HepG2 (cell line): ENCODE measurements around the gene STX7. TPM values are rescaled to one million over a fixed set of nuclear protein-coding genes. Genes with fewer than 3 reads are reported as not detected.

Experiments used
- ATAC-seq: fragments of 200-7000 bp; cut with Tn5 transposase; 3 replicates; pipeline ENCODE4 v1.9.1; 2020; ENCODE audit warnings: mild to moderate bottlenecking, moderate library complexity
- BruUV-seq: library from RNA; stranded (reverse); fragments of 400-500 nt; replicated peaks from 2 replicates; lab custom pipeline; 2021; lab: Mats Ljungman, UMichigan
- CTCF ChIA-PET: fragments of 300-600 bp; formaldehyde crosslinking; extraction: SDS; loops from one replicate; lab custom pipeline; 2021; ENCODE audit warnings: low total read pairs, inconsistent platforms, low intra/inter-chr PET ratio; lab: Yijun Ruan, JAX
- POLR2A ChIA-PET: fragments of 350-600 bp; sonication (Branson Sonifier 250); formaldehyde crosslinking; loops from one replicate; lab custom pipeline; 2020; ENCODE audit warnings: antibody characterized with exemption, inconsistent platforms; lab: Yijun Ruan, JAX
- DNase-seq: peaks from one replicate; pipeline ENCODE4 v3.0.0-alpha.2; 2015; ENCODE audit warnings: low spot score
- FAIRE-seq: peaks from 3 replicates; lab custom pipeline; 2011; peaks lifted over from hg19 to GRCh38; lab: Jason Lieb, UNC
- H2AFZ ChIP-seq: one replicate; pipeline ENCODE4 v1.6.1; 2011; ENCODE audit warnings: low read length, inconsistent platforms
- H3K27ac ChIP-seq: fragments of 300-600 bp; 3 replicates; pipeline ENCODE4 v1.8.0; 2011; ENCODE audit warnings: mixed run types, mild to moderate bottlenecking, mixed read lengths, low read length, inconsistent platforms; ENCODE audit not compliant: insufficient read depth; ENCODE audit errors: extremely low read length
- H3K27me3 ChIP-seq, 2 experiments: fragments of 200-600 bp in 1 of 2; 2 replicates in 1 of 2; 3 replicates in 1 of 2; pipeline versions ENCODE4 v1.6.0 to v1.8.0; 2011; ENCODE audit warnings: low read length in 2 of 2, mild to moderate bottlenecking in 2 of 2, moderate library complexity in 2 of 2, inconsistent platforms in 1 of 2; ENCODE audit not compliant: insufficient read depth in 2 of 2, control insufficient read depth in 1 of 2
- H3K36me3 ChIP-seq, 2 experiments: fragments of 200-600 bp in 1 of 2; replicated peaks in 1 of 2; 2 replicates in 1 of 2; 3 replicates in 1 of 2; pipeline versions ENCODE4 v1.5.1 to v1.8.0; 2011; ENCODE audit warnings: low read length in 2 of 2, inconsistent platforms in 1 of 2; ENCODE audit not compliant: insufficient read depth in 2 of 2, control insufficient read depth in 1 of 2
- H3K4me1 ChIP-seq: 2 replicates; pipeline ENCODE4 v1.5.1; 2012; ENCODE audit warnings: low read length, inconsistent platforms; ENCODE audit not compliant: insufficient read depth
- H3K4me2 ChIP-seq: 2 replicates; pipeline ENCODE4 v1.6.0; 2011; ENCODE audit warnings: low read depth, low read length, inconsistent platforms
- H3K4me3 ChIP-seq, 3 experiments: fragments of 200-600 bp in 1 of 3; sonication (generic), shearing (Covaris generic) in 1 of 3; replicated peaks in 1 of 3; 2 replicates each; pipeline ENCODE4 v1.5.1; 2011 to 2016; ENCODE audit warnings: low read length in 3 of 3, inconsistent platforms in 2 of 3, low read depth in 2 of 3, mild to moderate bottlenecking in 2 of 3, control low read depth in 1 of 3, mixed read lengths in 1 of 3; ENCODE audit not compliant: insufficient read depth in 1 of 3
- H3K79me2 ChIP-seq: one replicate; pipeline ENCODE4 v1.6.1; 2011; ENCODE audit warnings: low read length, inconsistent platforms; ENCODE audit not compliant: insufficient read depth
- H3K9ac ChIP-seq: 2 replicates; pipeline ENCODE4 v1.6.0; 2011; ENCODE audit warnings: mild to moderate bottlenecking, low read depth, low read length, inconsistent platforms; ENCODE audit not compliant: insufficient read depth
- H3K9me3 ChIP-seq: 2 replicates; pipeline ENCODE4 v1.5.1; 2012; ENCODE audit warnings: mild to moderate bottlenecking, low read length
- H4K20me1 ChIP-seq: 2 replicates; pipeline ENCODE4 v1.6.0; 2011; ENCODE audit warnings: inconsistent platforms, mild to moderate bottlenecking, low read length, moderate library complexity; ENCODE audit not compliant: insufficient read depth
- CC2D1A ChIP-seq: sonication (generic); formaldehyde crosslinking; IDR thresholded peaks from 2 replicates; pipeline ENCODE4 v1.8.1; 2023; ENCODE audit warnings: mild to moderate bottlenecking, missing genetic modification reagents
- GTF2F1 ChIP-seq: fragments of 150-350 bp; IDR thresholded peaks from 2 replicates; pipeline ENCODE4 v1.6.1; 2014; ENCODE audit warnings: low read length
- HOXA9 ChIP-seq: sonication (generic); formaldehyde crosslinking; IDR thresholded peaks from 2 replicates; pipeline ENCODE4 v1.8.1; 2022; ENCODE audit warnings: missing genetic modification reagents, mild to moderate bottlenecking, moderate library complexity, borderline replicate concordance
- HOXD1 ChIP-seq: sonication (generic); formaldehyde crosslinking; IDR thresholded peaks from 2 replicates; pipeline ENCODE4 v1.5.0; 2020; ENCODE audit warnings: missing genetic modification reagents
- KLF13 ChIP-seq: sonication (generic); formaldehyde crosslinking; IDR thresholded peaks from 2 replicates; pipeline ENCODE4 v1.4.0; 2020; ENCODE audit warnings: mild to moderate bottlenecking, missing genetic modification reagents
- LRRFIP1 ChIP-seq: sonication (generic); formaldehyde crosslinking; conservative IDR thresholded peaks from 2 replicates; pipeline ENCODE4 v1.4.0; 2020; ENCODE audit warnings: missing genetic modification reagents
- MLX ChIP-seq: IDR thresholded peaks from 2 replicates; pipeline ENCODE4 v1.6.1; 2016
- NR2F6 ChIP-seq, 2 experiments: IDR thresholded peaks; 2 replicates each; pipeline ENCODE4 v1.6.1; 2016; ENCODE audit warnings: antibody characterized with exemption in 1 of 2, mild to moderate bottlenecking in 1 of 2
- REXO4 ChIP-seq: sonication (generic); formaldehyde crosslinking; IDR thresholded peaks from 2 replicates; pipeline ENCODE4 v1.8.0; 2022; ENCODE audit warnings: missing genetic modification reagents, mild to moderate bottlenecking, borderline replicate concordance
- RXRA ChIP-seq: sonication (generic); formaldehyde crosslinking; IDR thresholded peaks from 2 replicates; pipeline ENCODE4 v1.5.1; 2020; ENCODE audit warnings: missing genetic modification reagents
- SP5 ChIP-seq: IDR thresholded peaks from 2 replicates; pipeline ENCODE4 v1.6.1; 2016; ENCODE audit warnings: low read depth, borderline replicate concordance
- ZBTB33 ChIP-seq: sonication (generic); formaldehyde crosslinking; IDR thresholded peaks from 2 replicates; pipeline ENCODE4 v1.4.0; 2020; ENCODE audit warnings: missing genetic modification reagents
- ZNF251 ChIP-seq: sonication (generic); formaldehyde crosslinking; IDR thresholded peaks from 2 replicates; pipeline ENCODE4 v1.9.0; 2021; ENCODE audit warnings: mild to moderate bottlenecking, missing genetic modification reagents
- ZNF3 ChIP-seq: IDR thresholded peaks from 2 replicates; pipeline ENCODE4 v1.7.0; 2017; ENCODE audit warnings: inconsistent platforms
- ZNF367 ChIP-seq: sonication (generic); formaldehyde crosslinking; IDR thresholded peaks from 2 replicates; pipeline ENCODE4 v1.4.0; 2020; ENCODE audit warnings: missing genetic modification reagents, borderline replicate concordance
- ZNF605 ChIP-seq: sonication (generic); formaldehyde crosslinking; IDR thresholded peaks from 2 replicates; pipeline ENCODE4 v1.8.0; 2022; ENCODE audit warnings: mild to moderate bottlenecking, missing genetic modification reagents
- ZNF615 ChIP-seq: sonication (generic); formaldehyde crosslinking; IDR thresholded peaks from 2 replicates; pipeline ENCODE4 v1.5.0; 2020; ENCODE audit warnings: mild to moderate bottlenecking, missing genetic modification reagents, borderline replicate concordance
- ZSCAN31 ChIP-seq: sonication (generic); formaldehyde crosslinking; IDR thresholded peaks from 2 replicates; pipeline ENCODE4 v1.5.0; 2020; ENCODE audit warnings: low read depth, mild to moderate bottlenecking, missing genetic modification reagents
- WGBS: methylation state at CpG from one replicate; pipeline ENCODE4 v1.1.6; 2017; ENCODE audit warnings: low lambda C conversion rate; 5-methylcytosine and 5-hydroxymethylcytosine counted together
- in situ Hi-C: cut with HindIII; loops from 2 replicates; pipeline ENCODE4 v1.10.0; 2017; ENCODE audit warnings: low pct_unique_long_range_greater_than_20kb; ENCODE audit not compliant: extremely low pct_ligation_motif_present
- intact Hi-C: fragments of 100-400 bp; cut with micrococcal nuclease; formaldehyde crosslinking; loops from one replicate; pipeline ENCODE4 v1.10.0; 2022; ENCODE audit not compliant: unreplicated experiment
- polyA plus RNA-seq, 8 experiments: library from polyadenylated mRNA; depleted of rRNA in 3 of 8; stranded (reverse) in 7 of 8; unstranded in 1 of 8; fragments of >200 nt; fragmentation: Illumina TruSeq in 4 of 8; extraction: Trizol in 4 of 8; gene quantifications; 2 replicates each; pipeline versions ENCODE4 v1.2.1 to v1.2.3, GENCODE V29; 2011 to 2016; ENCODE audit warnings: low read depth in 4 of 8, missing spikeins in 1 of 8, mixed read lengths in 1 of 8; ENCODE audit not compliant: insufficient read depth in 1 of 8
- total RNA-seq, 5 experiments: library from RNA; depleted of rRNA; stranded (reverse); fragments of >200 nt; fragmentation: Illumina TruSeq; extraction: Trizol; gene quantifications; 2 replicates each; pipeline ENCODE4 v1.2.3, GENCODE V29; 2016; ENCODE audit warnings: low read depth in 1 of 5

Gene STX7
- total and polyA plus RNA-seq, 2 of the 13 experiments (the other 11 are each of a cell fraction or from before 2014, with no cell fraction given), result 28.0 to 34.7 TPM

GRCh38 chr6:132496519-132497180 is 16.3 kb downstream of the STX7 start:
- WGBS, result 68% methylated on average over 4 of the region's 4 CpGs
- in situ Hi-C loops, result no loop called here
- H3K27me3 ChIP-seq, result no peaks in the 10 kb centered on the region
- 0 out of 2 replicates have a peak, but pooled peaks cover 3% of the 10 kb centered on the region for H4K20me1 ChIP-seq
- no peak overlapping the region for H3K9ac ChIP-seq
- peaks cover 3% of the 10 kb centered on the region for H3K79me2 ChIP-seq
- ATAC-seq, result no peak
- FAIRE-seq, result no peak
- peaks cover 6% of the 10 kb centered on the region; the same call in 1 of the 2 replicates for H3K4me1 ChIP-seq
- no peak for DNase-seq
- H3K4me3 ChIP-seq, result no peak overlapping the region
- no peak for TF ChIP-seq ZBTB33 (CRISPR knock-in tag)
- TF ChIP-seq ZNF605 (CRISPR knock-in tag), result no peak
- no peak for TF ChIP-seq MLX
- no peak for TF ChIP-seq NR2F6 (IDR thresholded peaks at IDR 0.05)
- TF ChIP-seq NR2F6 (CRISPR knock-in tag; IDR thresholded peaks at IDR 0.05), result no peak
- TF ChIP-seq SP5 (CRISPR knock-in tag), result no peak
- no peak for TF ChIP-seq HOXD1 (CRISPR knock-in tag)
- TF ChIP-seq LRRFIP1 (CRISPR knock-in tag), result no peak
- no peak for TF ChIP-seq ZSCAN31 (CRISPR knock-in tag)
- no peak for TF ChIP-seq ZNF251 (CRISPR knock-in tag)
- no peak for TF ChIP-seq ZNF3 (CRISPR knock-in tag)
- TF ChIP-seq ZNF615 (CRISPR knock-in tag), result no peak
- no peak for TF ChIP-seq GTF2F1
- TF ChIP-seq KLF13 (CRISPR knock-in tag), result no peak
- no peak for TF ChIP-seq ZNF367 (CRISPR knock-in tag)
- no peak for TF ChIP-seq REXO4 (CRISPR knock-in tag)
- no peak for TF ChIP-seq RXRA (CRISPR knock-in tag)
- no peak for TF ChIP-seq CC2D1A (CRISPR knock-in tag)
- TF ChIP-seq HOXA9 (CRISPR knock-in tag), result no peak
- no peak overlapping the region for H3K4me2 ChIP-seq
- H2AFZ ChIP-seq, result no peak overlapping the region
- H3K27ac ChIP-seq, result no peak overlapping the region
- ChIA-PET POLR2A (no interaction called here), CTCF (no interaction called here)
- intact Hi-C loops, result no loop called here
- H3K9me3 ChIP-seq, result no peaks in the 10 kb centered on the region
- H3K36me3 ChIP-seq, result peaks cover 10 to 42% of the 10 kb centered on the region in 2 experiments
- no TSS peak for BruUV-seq
